ENCODE data around the gene TMOD2.

TMOD2 gene

GRCh38 chr15:51714162-51714561, 37.2 kb upstream of the TMOD2 start:
- no peak overlapping the region for H3K4me3 ChIP-seq (ENCODE audit: low read depth, low read length)
- TF ChIP-seq CTCF (IDR thresholded peaks at IDR 0.05; ENCODE audit: control insufficient read depth, extremely low read depth, insufficient read depth), result no peak
- DNase-seq (ENCODE audit: low read depth), result no peak

GRCh38 chr15:51714911-51715310, 36.5 kb upstream of the TMOD2 start:
- H3K4me3 ChIP-seq (ENCODE audit: low read depth, low read length), result no peak overlapping the region
- TF ChIP-seq CTCF (IDR thresholded peaks at IDR 0.05; ENCODE audit: control insufficient read depth, extremely low read depth, insufficient read depth), result no peak
- no peak for DNase-seq (ENCODE audit: low read depth)

- DNase-seq (ENCODE audit: low read depth), result no peak
- H3K4me3 ChIP-seq (ENCODE audit: low read depth, low read length), result no peak overlapping the region
- no peak for TF ChIP-seq CTCF (IDR thresholded peaks at IDR 0.05; ENCODE audit: control insufficient read depth, extremely low read depth, insufficient read depth)
These were observed 33.2 kb upstream of the TMOD2 start for GRCh38 chr15:51718219-51718618.

GRCh38 chr15:51718746-51719145, 32.7 kb upstream of the TMOD2 start:
- H3K4me3 ChIP-seq (ENCODE audit: low read depth, low read length), result no peak overlapping the region
- no peak for TF ChIP-seq CTCF (IDR thresholded peaks at IDR 0.05; ENCODE audit: control insufficient read depth, extremely low read depth, insufficient read depth)
- DNase-seq (ENCODE audit: low read depth), result no peak

- no peak for TF ChIP-seq CTCF (IDR thresholded peaks at IDR 0.05; ENCODE audit: control insufficient read depth, extremely low read depth, insufficient read depth)
- no peak overlapping the region for H3K4me3 ChIP-seq (ENCODE audit: low read depth, low read length)
- no peak for DNase-seq (ENCODE audit: low read depth)
These were observed 31.0 kb upstream of the TMOD2 start for GRCh38 chr15:51720201-51720995.

GRCh38 chr15:51721199-51721960, 30.0 kb upstream of the TMOD2 start:
- no peak for TF ChIP-seq CTCF (IDR thresholded peaks at IDR 0.05; ENCODE audit: control insufficient read depth, extremely low read depth, insufficient read depth)
- H3K4me3 ChIP-seq (ENCODE audit: low read depth, low read length), result no peak overlapping the region
- DNase-seq (ENCODE audit: low read depth), result no peak

Data from LNCaP clone FGC (cell line).